Measurements from ENCODE around the gene FBXL7.

GRCh38 chr5:15518786-15519185, 18.8 kb downstream of the FBXL7 start:
- TF ChIP-seq, protein P1, sequence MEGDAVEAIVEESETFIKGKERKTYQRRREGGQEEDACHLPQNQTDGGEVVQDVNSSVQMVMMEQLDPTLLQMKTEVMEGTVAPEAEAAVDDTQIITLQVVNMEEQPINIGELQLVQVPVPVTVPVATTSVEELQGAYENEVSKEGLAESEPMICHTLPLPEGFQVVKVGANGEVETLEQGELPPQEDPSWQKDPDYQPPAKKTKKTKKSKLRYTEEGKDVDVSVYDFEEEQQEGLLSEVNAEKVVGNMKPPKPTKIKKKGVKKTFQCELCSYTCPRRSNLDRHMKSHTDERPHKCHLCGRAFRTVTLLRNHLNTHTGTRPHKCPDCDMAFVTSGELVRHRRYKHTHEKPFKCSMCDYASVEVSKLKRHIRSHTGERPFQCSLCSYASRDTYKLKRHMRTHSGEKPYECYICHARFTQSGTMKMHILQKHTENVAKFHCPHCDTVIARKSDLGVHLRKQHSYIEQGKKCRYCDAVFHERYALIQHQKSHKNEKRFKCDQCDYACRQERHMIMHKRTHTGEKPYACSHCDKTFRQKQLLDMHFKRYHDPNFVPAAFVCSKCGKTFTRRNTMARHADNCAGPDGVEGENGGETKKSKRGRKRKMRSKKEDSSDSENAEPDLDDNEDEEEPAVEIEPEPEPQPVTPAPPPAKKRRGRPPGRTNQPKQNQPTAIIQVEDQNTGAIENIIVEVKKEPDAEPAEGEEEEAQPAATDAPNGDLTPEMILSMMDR (IDR thresholded peaks at IDR 0.05), result no peak
- TF ChIP-seq POLR2A (IDR thresholded peaks at IDR 0.05) (no peak), POLR2AphosphoS5 (IDR thresholded peaks at IDR 0.05) (no peak), EP300 (IDR thresholded peaks at IDR 0.05; ENCODE audit: low read depth) (no peak)

Measured in transverse colon (tissue), 4 donors.